SK-N-SH (cell line): ENCODE results near the gene CBX6. TPM values are rescaled to one million over a fixed set of nuclear protein-coding genes. Genes with fewer than 3 reads are reported as not detected.

Source experiments
- CTCF ChIA-PET: fragments of 300-600, 350-600 bp; formaldehyde crosslinking; extraction: SDS; loops from one replicate; lab custom pipeline; 2021; lab: Yijun Ruan, JAX
- POLR2A ChIA-PET: fragments of 350-600 bp; sonication (Branson Sonifier 250); formaldehyde crosslinking; extraction: SDS; loops from one replicate; lab custom pipeline; 2020; ENCODE audit warnings: antibody characterized with exemption, inconsistent platforms; lab: Yijun Ruan, JAX
- DNase-seq: peaks from one replicate; pipeline ENCODE4 v3.0.0; 2012
- H2AFZ ChIP-seq: fragments of 200-600 bp; sonication (generic); 2 replicates; pipeline ENCODE4 v1.8.1; 2016; ENCODE audit warnings: antibody characterized with exemption, mild to moderate bottlenecking, low read depth
- H3F3A ChIP-seq: fragments of 200-600 bp; sonication (generic); replicated peaks from 2 replicates; pipeline ENCODE3; 2016; ENCODE audit warnings: antibody characterized with exemption, mild to moderate bottlenecking; ENCODE audit not compliant: insufficient read depth
- H3K27ac ChIP-seq, 2 experiments: fragments of 200-500 bp in 1 of 2; fragments of 200-600 bp in 1 of 2; sonication (Bioruptor generic) in 1 of 2; sonication (generic), shearing (Covaris generic) in 1 of 2; 2 replicates each; pipeline versions ENCODE4 v1.5.1 to v1.6.1; 2014 to 2016; ENCODE audit warnings: low read depth in 2 of 2, inconsistent platforms in 1 of 2, low read length in 1 of 2, mild to moderate bottlenecking in 1 of 2, mixed read lengths in 1 of 2
- H3K27me3 ChIP-seq: fragments of 200-600 bp; sonication (generic), shearing (Covaris generic); 2 replicates; pipeline ENCODE4 v1.6.1; 2016; ENCODE audit warnings: mixed run types; ENCODE audit not compliant: insufficient read depth
- H3K36me3 ChIP-seq, 2 experiments: fragments of 200-500 bp in 1 of 2; fragments of 200-600 bp in 1 of 2; sonication (Bioruptor generic) in 1 of 2; sonication (generic) in 1 of 2; replicated peaks in 1 of 2; 2 replicates each; pipeline versions ENCODE3 to v1.5.1; 2014 to 2016; ENCODE audit warnings: low read length in 1 of 2, mild to moderate bottlenecking in 1 of 2; ENCODE audit not compliant: insufficient read depth in 2 of 2, control insufficient read depth in 1 of 2
- H3K4me1 ChIP-seq, 2 experiments: fragments of 200-500 bp in 1 of 2; fragments of 200-600 bp in 1 of 2; sonication (Bioruptor generic) in 1 of 2; sonication (generic), shearing (Covaris generic) in 1 of 2; 2 replicates each; pipeline versions ENCODE4 v1.5.1 to v1.6.1; 2014 to 2016; ENCODE audit warnings: low read depth in 1 of 2, low read length in 1 of 2, mixed run types in 1 of 2; ENCODE audit not compliant: insufficient read depth in 2 of 2, control insufficient read depth in 1 of 2
- H3K4me2 ChIP-seq: fragments of 200-600 bp; sonication (generic), shearing (Covaris generic); 2 replicates; pipeline ENCODE4 v1.6.1; 2017; ENCODE audit warnings: mixed run types
- H3K4me3 ChIP-seq, 2 experiments: fragments of 200-500 bp in 1 of 2; fragments of 200-600 bp in 1 of 2; sonication (Bioruptor generic) in 1 of 2; sonication (generic), shearing (Covaris generic) in 1 of 2; 2 replicates each; pipeline versions ENCODE4 v1.5.1 to v1.8.1; 2014 to 2016; ENCODE audit warnings: low read depth in 2 of 2, inconsistent platforms in 1 of 2, low read length in 1 of 2, mild to moderate bottlenecking in 1 of 2, mixed read lengths in 1 of 2, moderate library complexity in 1 of 2
- H3K79me2 ChIP-seq: fragments of 200-600 bp; sonication (generic); 2 replicates; pipeline ENCODE4 v1.8.1; 2017; ENCODE audit warnings: mild to moderate bottlenecking; ENCODE audit not compliant: insufficient read depth
- H3K9ac ChIP-seq: fragments of 200-600 bp; sonication (generic); 2 replicates; pipeline ENCODE4 v1.6.1; 2017; ENCODE audit warnings: mixed run types
- H3K9me2 ChIP-seq: fragments of 200-600 bp; sonication (generic); 2 replicates; pipeline ENCODE4 v1.6.1; 2017; ENCODE audit warnings: mixed run types
- H3K9me3 ChIP-seq: fragments of 200-600 bp; sonication (generic); 2 replicates; pipeline ENCODE4 v1.6.1; 2017; ENCODE audit warnings: mixed run types, mild to moderate bottlenecking, moderate library complexity
- H4K20me1 ChIP-seq: fragments of 200-600 bp; sonication (generic); 2 replicates; pipeline ENCODE4 v1.6.1; 2017; ENCODE audit warnings: mild to moderate bottlenecking, mixed run types; ENCODE audit not compliant: insufficient read depth
- CHD2 ChIP-seq: fragments of 150-350 bp; IDR thresholded peaks from 2 replicates; pipeline ENCODE4 v1.6.1; 2018; ENCODE audit warnings: low read length; ENCODE audit not compliant: partially characterized antibody
- FOXJ3 ChIP-seq: sonication (generic); formaldehyde crosslinking; IDR thresholded peaks from 2 replicates; pipeline ENCODE4 v1.5.1; 2020; ENCODE audit warnings: mild to moderate bottlenecking, missing genetic modification reagents
- GABPA ChIP-seq: IDR thresholded peaks from 2 replicates; pipeline ENCODE4 v1.4.0; 2012; ENCODE audit warnings: low read depth, mild to moderate bottlenecking
- IRF3 ChIP-seq: fragments of 150-350 bp; IDR thresholded peaks from 2 replicates; pipeline ENCODE4 v1.6.1; 2016; ENCODE audit warnings: mild to moderate bottlenecking, low read depth, low read length
- NFIC ChIP-seq: IDR thresholded peaks from 2 replicates; pipeline ENCODE4 v1.4.0; 2012; ENCODE audit warnings: borderline replicate concordance
- NRF1 ChIP-seq: IDR thresholded peaks from 2 replicates; pipeline ENCODE4 v1.6.1; 2012; ENCODE audit warnings: low read depth, mild to moderate bottlenecking, low read length
- PBX3 ChIP-seq: IDR thresholded peaks from 2 replicates; pipeline ENCODE4; 2012
- RAD21 ChIP-seq: IDR thresholded peaks from 2 replicates; pipeline ENCODE4 v1.6.1; 2012; ENCODE audit warnings: mild to moderate bottlenecking, low read length
- RCOR1 ChIP-seq: fragments of 150-350 bp; IDR thresholded peaks from 2 replicates; pipeline ENCODE4 v1.6.1; 2017; ENCODE audit warnings: antibody characterized with exemption, low read length
- REST ChIP-seq: IDR thresholded peaks from 2 replicates; pipeline ENCODE4 v1.6.1; 2012; ENCODE audit warnings: mild to moderate bottlenecking, low read depth, low read length, moderate library complexity
- RFX5 ChIP-seq: IDR thresholded peaks from 2 replicates; pipeline ENCODE4 v1.6.1; 2012; ENCODE audit warnings: mild to moderate bottlenecking, improper control_type of control experiment, low read length
- SMC3 ChIP-seq: IDR thresholded peaks from 2 replicates; pipeline ENCODE4 v1.6.1; 2012; ENCODE audit warnings: low read depth, low read length, improper control_type of control experiment
- TAF1 ChIP-seq: IDR thresholded peaks from 2 replicates; pipeline ENCODE4 v1.6.1; 2012; ENCODE audit warnings: low read depth, mild to moderate bottlenecking, low read length, moderate library complexity, borderline replicate concordance
- TEAD4 ChIP-seq: IDR thresholded peaks from 2 replicates; pipeline ENCODE4 v1.4.0; 2012; ENCODE audit warnings: mild to moderate bottlenecking, borderline replicate concordance; ENCODE audit not compliant: insufficient read depth
- WGBS: methylation state at CpG from one replicate; pipeline ENCODE4 v1.1.6; 2017; ENCODE audit warnings: low lambda C conversion rate; 5-methylcytosine and 5-hydroxymethylcytosine counted together
- polyA plus RNA-seq, 3 experiments: library from polyadenylated mRNA; depleted of rRNA; stranded (reverse); fragments of >200 nt; gene quantifications; 2 replicates each; pipeline ENCODE4 v1.2.3, GENCODE V29; 2012

Gene CBX6
- polyA plus RNA-seq, 1 of the 3 experiments (the other 2 are of a cell fraction): 5.4 TPM

- no peak overlapping the region for H3K4me2 ChIP-seq
- no peaks in the 10 kb centered on the region for H3K4me1 ChIP-seq
- H3K27ac ChIP-seq: no peak overlapping the region
- H3K9me2 ChIP-seq: no peaks in the 10 kb centered on the region
- no peak for TF ChIP-seq NFIC
- no peak for TF ChIP-seq REST
- no peak for TF ChIP-seq NRF1
- no peak for TF ChIP-seq TEAD4
- TF ChIP-seq PBX3: no peak
- no peak for TF ChIP-seq GABPA
- no peak overlapping the region for H3K9ac ChIP-seq
- H3K9me3 ChIP-seq: no peaks in the 10 kb centered on the region
- no peak overlapping the region for H2AFZ ChIP-seq
- no CpG with 5 or more reads among the region's 5 CpGs for WGBS
- no peaks in the 10 kb centered on the region for H3K27me3 ChIP-seq
- no peaks in the 10 kb centered on the region for H3K36me3 ChIP-seq
- no peak for DNase-seq
- H3F3A ChIP-seq: no peaks in the 10 kb centered on the region
- H3K79me2 ChIP-seq: no peaks in the 10 kb centered on the region
- ChIA-PET CTCF (interaction anchor here (1.1 to 1.3 kb wide), 3 partner anchors 16 to 287 kb away, joined by 3 to 4 read pairs (median 3); no protein-coding TSS in a partner anchor), POLR2A (no interaction called here)
- no peak overlapping the region for H3K4me3 ChIP-seq
- H4K20me1 ChIP-seq: no peaks in the 10 kb centered on the region
These were observed 37.0 kb downstream of the CBX6 start for GRCh38 chr22:38834991-38835390.

GRCh38 chr22:38834215-38834953 is 37.6 kb downstream of the CBX6 start:
- H3F3A ChIP-seq: no peaks in the 10 kb centered on the region
- H3K4me2 ChIP-seq: no peak overlapping the region
- no peaks in the 10 kb centered on the region for H3K9me3 ChIP-seq
- H3K36me3 ChIP-seq: no peaks in the 10 kb centered on the region
- WGBS: 80% methylated on average over 13 of the region's 13 CpGs
- no peaks in the 10 kb centered on the region for H4K20me1 ChIP-seq
- H2AFZ ChIP-seq: no peak overlapping the region
- no peaks in the 10 kb centered on the region for H3K9me2 ChIP-seq
- H3K4me3 ChIP-seq: no peak overlapping the region
- no peak for DNase-seq
- no peaks in the 10 kb centered on the region for H3K79me2 ChIP-seq
- H3K27ac ChIP-seq: no peak overlapping the region
- H3K4me1 ChIP-seq: no peaks in the 10 kb centered on the region
- TF ChIP-seq PBX3 (no peak), NFIC (no peak), SMC3 (no peak), TAF1 (no peak), GABPA (no peak), RFX5 (no peak), REST (no peak), RAD21 (no peak), IRF3 (no peak), CHD2 (no peak), RCOR1 (no peak), FOXJ3 (CRISPR knock-in tag) (no peak)
- TF ChIP-seq, all 33 proteins: peak for 0
- ChIA-PET POLR2A (no interaction called here), CTCF (interaction anchor here (1.1 to 1.3 kb wide), 3 partner anchors 16 to 287 kb away, joined by 3 to 4 read pairs (median 3); no protein-coding TSS in a partner anchor)
- no peaks in the 10 kb centered on the region for H3K27me3 ChIP-seq
- no peak overlapping the region for H3K9ac ChIP-seq
